C4-2B (cell line): ENCODE measurements around the gene PTPRD.
A peak's percentile ranks its signal among the peaks of the same experiment; 100 is the strongest.
"Not testable (repeated sequence)": the region's sequence is repeated elsewhere in the genome, so short reads cannot be mapped to it uniquely, and the experiment has no call there.

Experiments used
- H3K27ac ChIP-seq: fragments of 450-650 bp; 2 replicates; pipeline ENCODE4 v1.5.1; 2017
- CTCF ChIP-seq: fragments of 450-650 bp; conservative IDR thresholded peaks from 2 replicates; pipeline ENCODE4 v1.5.1; 2017; ENCODE audit warnings: mild to moderate bottlenecking
- ZFX ChIP-seq: fragments of 450-650 bp; IDR thresholded peaks from 2 replicates; pipeline ENCODE4 v1.6.1; 2017

PTPRD gene

DNA sequence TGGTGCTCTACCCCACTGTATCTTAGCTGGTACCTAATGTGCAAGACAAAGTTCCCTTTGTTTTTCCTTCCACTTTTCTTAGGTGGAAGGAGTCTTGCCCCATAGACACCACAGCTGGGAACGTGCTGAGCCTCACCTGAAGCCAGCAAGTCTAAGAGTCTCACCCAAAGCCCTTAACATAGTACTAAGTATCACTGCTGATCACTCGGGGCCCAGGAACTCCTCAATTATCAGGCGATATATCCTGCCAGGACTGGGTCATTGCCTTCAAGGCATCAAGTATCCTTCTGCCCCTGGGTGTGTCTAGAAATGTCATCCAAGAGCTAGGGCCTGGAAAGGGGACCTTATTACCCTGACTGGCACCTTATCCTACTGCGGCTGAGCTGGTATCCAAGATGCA lies 123.9 kb downstream of the PTPRD start:
- TF ChIP-seq CTCF (no peak), ZFX (no peak)
- H3K27ac ChIP-seq: no peak overlapping the region

DNA sequence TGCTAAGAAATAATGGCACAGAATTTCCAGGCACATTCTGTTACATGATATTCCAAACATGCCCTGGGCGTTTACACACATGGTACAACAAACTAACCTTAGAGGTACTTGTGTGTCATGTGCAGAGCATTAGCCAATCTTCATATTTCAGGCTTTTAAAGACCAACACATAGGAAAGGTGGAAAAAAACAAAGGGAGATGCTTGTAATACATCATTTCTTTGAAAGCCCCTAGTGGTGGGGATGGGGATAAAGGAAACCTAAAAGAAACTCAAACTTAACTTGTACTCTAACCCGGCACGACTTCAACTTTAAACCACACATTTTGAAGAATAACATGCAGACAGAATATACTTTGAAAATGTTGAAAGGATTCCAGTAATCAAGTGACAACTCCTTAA lies 133.6 kb downstream of the PTPRD start:
- peak; percentile 67 for TF ChIP-seq CTCF
- TF ChIP-seq ZFX: no peak
- H3K27ac ChIP-seq: no peak overlapping the region

- H3K27ac ChIP-seq: not testable (repeated sequence)
Observed at GRCh38 chr9:10449201-10449617, 163.6 kb downstream of the PTPRD start.

DNA sequence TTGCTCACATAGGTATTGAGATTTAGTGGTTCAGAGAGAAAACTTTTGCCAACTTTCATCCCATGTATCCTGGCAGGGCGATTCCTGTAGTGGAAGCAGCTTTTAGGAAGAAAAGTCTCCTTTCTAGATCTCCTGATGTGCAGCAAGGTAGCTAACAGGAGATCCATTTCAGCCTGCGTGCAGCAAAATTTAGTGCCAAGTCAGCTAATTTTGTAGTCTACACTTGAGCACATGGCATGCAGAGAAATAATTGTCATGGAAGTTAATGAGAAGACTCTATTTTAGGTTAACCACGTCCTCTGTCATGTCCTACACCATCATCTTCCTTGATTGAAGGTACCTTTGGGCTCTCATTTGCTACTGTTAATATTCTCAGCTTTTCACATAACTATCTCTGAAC lies 165.8 kb downstream of the PTPRD start:
- no peak overlapping the region for H3K27ac ChIP-seq
- no peak for TF ChIP-seq ZFX
- TF ChIP-seq CTCF: no peak

GRCh38 chr9:10443868-10444204 lies 169.0 kb downstream of the PTPRD start:
- TF ChIP-seq ZFX (no peak), CTCF (no peak)
- H3K27ac ChIP-seq: no peak overlapping the region

DNA sequence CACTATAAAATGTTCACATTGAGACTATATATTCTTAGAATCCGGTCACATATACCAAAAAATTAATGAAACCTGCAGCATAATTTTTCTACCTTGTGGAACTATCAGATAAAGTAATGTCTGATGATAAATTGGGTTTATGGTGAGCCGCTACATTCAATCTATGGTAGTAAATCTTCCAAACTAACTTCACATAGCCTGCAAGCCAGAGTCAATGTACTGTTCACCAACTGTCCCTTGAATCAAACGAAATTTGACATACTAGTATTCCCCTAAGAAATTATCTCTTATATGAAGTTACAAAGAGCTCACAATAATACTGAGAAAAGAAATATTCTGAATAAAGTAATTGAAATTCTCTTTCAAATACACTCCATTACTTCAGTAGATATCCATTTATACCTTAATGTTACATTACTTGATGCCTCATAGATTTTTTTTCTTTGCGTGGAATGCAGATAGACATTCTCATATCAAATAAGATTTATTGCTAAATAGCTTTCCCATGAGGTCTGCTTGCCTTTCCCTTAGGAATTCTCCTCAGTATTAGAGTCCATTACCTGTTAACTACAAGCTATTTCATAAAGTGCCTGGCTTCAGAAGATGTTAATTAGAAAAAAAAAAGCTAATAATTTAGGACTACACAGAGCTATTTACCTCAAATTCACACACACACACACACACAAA lies 169.5 kb downstream of the PTPRD start:
- no peak overlapping the region for H3K27ac ChIP-seq
- TF ChIP-seq CTCF (no peak), ZFX (no peak)

- no peak overlapping the region for H3K27ac ChIP-seq
- no peak for TF ChIP-seq ZFX
Observed at GRCh38 chr9:10438955-10439354, 173.8 kb downstream of the PTPRD start.

DNA sequence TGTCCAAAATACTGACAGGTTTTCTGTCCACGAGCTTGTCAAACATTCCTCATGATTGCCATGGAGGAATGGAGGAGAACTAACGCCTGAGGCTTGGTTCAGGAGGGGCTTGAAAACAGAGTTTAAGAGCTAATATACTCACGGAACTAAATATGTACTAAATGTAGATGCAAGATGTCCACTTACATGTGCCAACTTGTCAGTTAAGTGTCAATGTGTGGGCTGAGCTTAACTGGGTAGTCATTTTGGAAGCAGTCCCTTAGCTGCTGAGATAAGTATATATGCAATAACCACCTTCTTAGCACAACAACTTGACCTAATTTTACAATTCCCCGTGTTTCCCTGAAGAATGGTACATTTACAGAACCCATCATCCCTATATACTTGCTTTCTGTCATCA lies 176.0 kb downstream of the PTPRD start:
- TF ChIP-seq ZFX (no peak), CTCF (no peak)

GRCh38 chr9:10434412-10434811 lies 178.4 kb downstream of the PTPRD start:
- TF ChIP-seq CTCF (no peak), ZFX (no peak)

More for the DNA sequence above, 176.0 kb downstream of the PTPRD start:
- H3K27ac ChIP-seq: no peak overlapping the region

More at GRCh38 chr9:10434412-10434811, 178.4 kb downstream of the PTPRD start:
- no peak overlapping the region for H3K27ac ChIP-seq
